ENCODE measurements around the gene KCNG1.

KCNG1 gene

DNA sequence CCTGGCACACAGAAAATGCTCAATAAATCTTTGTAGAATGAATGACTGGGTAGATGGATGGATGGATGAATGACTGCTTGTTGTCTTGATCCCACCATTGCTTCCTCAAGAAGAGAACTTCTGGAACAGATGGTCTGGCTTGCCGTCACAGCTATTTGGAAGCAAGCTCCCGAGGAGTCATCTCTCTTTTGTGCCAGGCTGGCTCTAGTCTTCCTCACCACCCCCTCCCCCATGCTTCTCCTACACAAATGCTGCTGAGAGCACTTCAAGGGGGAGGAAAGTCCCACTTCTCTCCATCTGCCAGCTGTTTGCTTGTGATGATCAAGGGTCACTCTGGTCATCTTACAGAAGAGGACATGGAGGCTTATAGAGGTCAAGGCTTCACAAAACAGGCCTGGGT is 11.6 kb upstream of the KCNG1 start:
- no peaks in the 10 kb centered on the region for H3K4me1 ChIP-seq (ENCODE audit: control insufficient read depth, low read depth, low read length)
- H3K4me3 ChIP-seq (ENCODE audit: low read length): no peak overlapping the region
- no peak overlapping the region for H3K27ac ChIP-seq (ENCODE audit: low read length)
- H3K36me3 ChIP-seq (ENCODE audit: control insufficient read depth, low read depth, low read length): no peaks in the 10 kb centered on the region
- H3K9ac ChIP-seq (ENCODE audit: low read length): no peak overlapping the region
- H3K9me3 ChIP-seq (ENCODE audit: control insufficient read depth, low read depth, low read length): no peaks in the 10 kb centered on the region
- H3K27me3 ChIP-seq (ENCODE audit: control insufficient read depth, insufficient read depth, low read length): peaks cover under 1% of the 10 kb centered on the region

DNA sequence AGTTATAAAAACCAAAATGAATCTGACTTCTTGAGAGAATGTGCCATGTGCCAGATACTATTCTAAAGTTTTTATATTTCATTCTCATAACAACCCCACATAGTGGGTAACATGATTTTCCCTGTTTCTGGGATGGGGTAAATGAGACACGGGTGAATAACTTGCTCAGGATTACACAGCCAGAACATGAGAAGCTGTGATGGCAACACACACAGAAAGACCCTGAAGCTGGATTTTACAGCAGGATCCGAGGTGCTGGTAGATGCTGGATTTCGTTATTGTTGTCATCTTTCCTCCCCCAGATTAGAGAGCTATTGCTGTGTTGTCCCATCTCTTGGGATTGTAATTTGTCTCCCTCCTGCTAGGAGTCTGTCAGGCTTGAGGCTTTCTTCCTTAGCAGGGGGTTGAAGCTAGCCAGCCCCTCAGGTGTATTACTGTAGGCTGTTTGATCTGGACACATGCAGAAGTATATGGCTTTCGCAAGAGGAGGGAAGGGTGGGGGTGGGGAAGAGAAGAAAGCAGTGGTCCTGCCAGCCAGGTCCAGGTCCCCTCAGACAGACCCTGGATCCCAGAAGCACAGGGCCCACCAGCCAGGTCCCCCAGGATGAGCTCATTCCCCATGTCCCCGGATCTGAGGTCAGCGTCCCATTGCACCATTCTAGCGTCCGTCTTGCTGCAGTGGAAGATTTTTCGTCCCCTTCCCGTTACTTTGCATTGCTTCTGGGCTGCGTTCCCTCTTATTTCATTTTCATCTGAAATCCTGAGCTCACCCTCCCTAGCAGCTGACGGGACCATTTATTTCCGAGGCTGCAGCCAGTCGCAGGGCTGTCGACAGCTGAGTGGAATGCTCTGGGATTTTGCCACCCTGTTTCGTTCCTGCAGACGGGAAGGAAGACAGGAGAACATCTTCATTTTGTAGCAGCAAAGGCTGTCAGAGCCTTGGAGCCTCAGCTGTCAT is 7.3 kb upstream of the KCNG1 start:
- Histone ChIP-seq H3K4me1 (ENCODE audit: control insufficient read depth, low read depth, low read length) (no peaks in the 10 kb centered on the region), H3K36me3 (ENCODE audit: control insufficient read depth, low read depth, low read length) (no peaks in the 10 kb centered on the region), H3K9me3 (ENCODE audit: control insufficient read depth, low read depth, low read length) (no peaks in the 10 kb centered on the region), H3K9ac (ENCODE audit: low read length) (no peak overlapping the region), H3K27me3 (ENCODE audit: control insufficient read depth, insufficient read depth, low read length) (peaks cover 15% of the 10 kb centered on the region), H3K27ac (ENCODE audit: low read length) (no peak overlapping the region), H3K4me3 (ENCODE audit: low read length) (no peak overlapping the region)

DNA sequence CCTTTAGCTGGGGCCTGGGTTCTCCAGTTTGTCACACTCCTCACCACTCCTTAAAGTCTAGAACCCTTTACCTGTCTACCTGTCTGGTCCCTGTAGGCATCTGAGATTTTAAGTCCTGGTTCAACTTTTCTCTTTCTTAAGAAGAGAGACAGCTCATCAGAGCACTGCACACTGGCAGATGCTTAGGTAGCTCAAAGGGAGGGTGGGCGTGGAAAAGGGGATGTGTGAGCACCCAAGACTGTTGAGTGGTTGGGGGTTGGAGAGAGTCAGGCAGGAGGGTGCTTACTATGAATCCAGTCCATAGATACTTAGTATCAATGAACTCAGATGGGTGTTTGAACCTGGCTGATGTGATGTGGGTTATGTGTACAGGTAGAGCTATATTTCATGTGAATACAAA is 6.6 kb upstream of the KCNG1 start:
- no peak overlapping the region for H3K9ac ChIP-seq (ENCODE audit: low read length)
- no peaks in the 10 kb centered on the region for H3K36me3 ChIP-seq (ENCODE audit: control insufficient read depth, low read depth, low read length)
- H3K27ac ChIP-seq (ENCODE audit: low read length): no peak overlapping the region
- no peaks in the 10 kb centered on the region for H3K4me1 ChIP-seq (ENCODE audit: control insufficient read depth, low read depth, low read length)
- H3K9me3 ChIP-seq (ENCODE audit: control insufficient read depth, low read depth, low read length): no peaks in the 10 kb centered on the region
- no peak overlapping the region for H3K4me3 ChIP-seq (ENCODE audit: low read length)
- peaks cover 20% of the 10 kb centered on the region for H3K27me3 ChIP-seq (ENCODE audit: control insufficient read depth, insufficient read depth, low read length)

DNA sequence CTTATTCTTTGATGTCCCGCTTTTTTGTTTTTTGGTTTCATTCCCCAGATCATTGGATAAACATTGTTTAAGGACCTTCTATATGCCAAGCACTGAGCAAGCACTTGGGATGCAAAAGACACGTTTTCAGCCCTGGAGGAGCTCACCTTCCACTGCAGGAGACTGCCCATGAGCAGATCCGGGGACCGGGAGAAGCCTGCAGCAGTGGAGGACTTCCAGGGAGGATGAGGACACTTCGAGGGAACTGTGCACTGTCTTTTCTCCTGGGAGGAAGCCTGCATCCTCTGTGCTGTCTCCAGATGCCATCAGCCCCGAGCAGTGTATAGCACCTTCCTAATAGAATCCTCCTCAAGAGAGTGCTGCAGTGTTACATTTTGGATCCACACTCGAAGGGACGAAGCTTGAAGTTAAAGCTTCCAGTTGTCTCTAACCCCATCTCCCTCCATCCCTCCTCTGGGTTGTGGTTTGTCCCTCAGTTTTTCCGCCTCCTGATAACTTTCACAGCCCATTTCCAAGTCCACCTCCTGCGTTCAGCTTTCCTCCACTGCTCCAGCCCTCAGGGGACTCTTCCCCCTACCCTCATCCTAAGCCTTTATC is 5.8 kb upstream of the KCNG1 start:
- no peaks in the 10 kb centered on the region for H3K36me3 ChIP-seq (ENCODE audit: control insufficient read depth, low read depth, low read length)
- H3K9ac ChIP-seq (ENCODE audit: low read length): no peak overlapping the region
- no peak overlapping the region for H3K4me3 ChIP-seq (ENCODE audit: low read length)
- peaks cover 2% of the 10 kb centered on the region for H3K4me1 ChIP-seq (ENCODE audit: control insufficient read depth, low read depth, low read length)
- no peaks in the 10 kb centered on the region for H3K9me3 ChIP-seq (ENCODE audit: control insufficient read depth, low read depth, low read length)
- no peak overlapping the region for H3K27ac ChIP-seq (ENCODE audit: low read length)
- H3K27me3 ChIP-seq (ENCODE audit: control insufficient read depth, insufficient read depth, low read length): peaks cover 29% of the 10 kb centered on the region

DNA sequence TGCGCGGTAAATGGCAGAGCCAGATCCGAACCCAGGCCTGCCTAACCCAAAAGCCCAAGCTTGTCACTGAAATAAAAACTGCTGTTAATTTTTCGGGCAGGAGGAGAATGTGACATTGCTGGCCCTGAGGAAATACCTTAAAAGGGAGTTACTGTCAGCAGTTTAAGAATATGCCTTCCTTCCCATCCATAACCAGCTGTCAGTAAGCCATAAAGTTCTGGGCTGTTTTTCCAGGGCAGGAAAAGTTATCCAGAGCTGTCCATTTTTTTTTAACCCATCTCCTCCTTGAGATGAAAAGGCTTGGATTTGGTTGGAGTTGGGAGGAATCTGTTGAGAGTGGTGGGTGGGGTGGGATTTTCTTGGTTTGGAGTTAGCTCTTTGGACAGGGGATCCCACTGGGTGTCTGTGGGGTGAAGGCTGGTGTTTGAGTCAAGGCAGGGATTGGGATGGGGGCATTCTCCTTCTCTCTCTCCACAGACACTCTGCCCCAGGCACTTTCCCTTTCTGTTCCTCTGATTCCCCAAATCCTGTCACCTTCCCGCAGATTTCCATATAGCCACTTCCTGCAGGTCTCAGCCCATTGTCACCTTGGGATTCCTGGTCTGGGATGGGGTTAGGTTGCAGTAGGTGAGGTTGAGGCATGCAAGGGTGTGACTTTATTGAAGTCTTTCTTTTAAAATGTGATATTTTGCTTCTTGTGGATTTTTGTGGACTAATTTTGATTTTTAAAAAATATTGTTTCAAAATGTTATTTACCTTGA is 4.3 kb upstream of the KCNG1 start:
- no peaks in the 10 kb centered on the region for H3K9me3 ChIP-seq (ENCODE audit: control insufficient read depth, low read depth, low read length)
- H3K36me3 ChIP-seq (ENCODE audit: control insufficient read depth, low read depth, low read length): no peaks in the 10 kb centered on the region
- peaks cover 6% of the 10 kb centered on the region for H3K4me1 ChIP-seq (ENCODE audit: control insufficient read depth, low read depth, low read length)
- H3K27ac ChIP-seq (ENCODE audit: low read length): no peak overlapping the region
- peaks cover 39% of the 10 kb centered on the region for H3K27me3 ChIP-seq (ENCODE audit: control insufficient read depth, insufficient read depth, low read length)
- H3K4me3 ChIP-seq (ENCODE audit: low read length): no peak overlapping the region
- no peak overlapping the region for H3K9ac ChIP-seq (ENCODE audit: low read length)

DNA sequence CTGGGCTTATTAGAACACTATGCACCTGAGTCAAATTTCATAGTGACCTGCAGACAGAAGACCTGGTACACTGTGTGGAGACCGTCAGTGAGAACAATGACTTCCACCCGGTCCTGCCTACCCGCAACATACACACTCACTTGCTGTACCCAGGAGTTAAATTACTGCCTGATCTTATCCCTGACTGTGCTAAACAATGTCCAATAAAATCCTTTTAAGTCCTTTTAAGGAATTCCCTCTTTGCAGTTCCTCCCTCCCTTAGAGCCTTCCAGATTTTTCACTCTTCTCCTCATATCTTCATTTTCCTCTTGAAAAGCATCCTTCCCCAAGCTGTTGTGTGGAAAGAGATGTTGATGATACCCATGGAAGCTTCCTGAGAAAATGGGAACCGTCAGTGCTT is 3.4 kb upstream of the KCNG1 start:
- no peaks in the 10 kb centered on the region for H3K9me3 ChIP-seq (ENCODE audit: control insufficient read depth, low read depth, low read length)
- peaks cover 16% of the 10 kb centered on the region for H3K4me1 ChIP-seq (ENCODE audit: control insufficient read depth, low read depth, low read length)
- peaks cover 49% of the 10 kb centered on the region for H3K27me3 ChIP-seq (ENCODE audit: control insufficient read depth, insufficient read depth, low read length)
- H3K9ac ChIP-seq (ENCODE audit: low read length): no peak overlapping the region
- no peak overlapping the region for H3K27ac ChIP-seq (ENCODE audit: low read length)
- no peaks in the 10 kb centered on the region for H3K36me3 ChIP-seq (ENCODE audit: control insufficient read depth, low read depth, low read length)
- H3K4me3 ChIP-seq (ENCODE audit: low read length): no peak overlapping the region

DNA sequence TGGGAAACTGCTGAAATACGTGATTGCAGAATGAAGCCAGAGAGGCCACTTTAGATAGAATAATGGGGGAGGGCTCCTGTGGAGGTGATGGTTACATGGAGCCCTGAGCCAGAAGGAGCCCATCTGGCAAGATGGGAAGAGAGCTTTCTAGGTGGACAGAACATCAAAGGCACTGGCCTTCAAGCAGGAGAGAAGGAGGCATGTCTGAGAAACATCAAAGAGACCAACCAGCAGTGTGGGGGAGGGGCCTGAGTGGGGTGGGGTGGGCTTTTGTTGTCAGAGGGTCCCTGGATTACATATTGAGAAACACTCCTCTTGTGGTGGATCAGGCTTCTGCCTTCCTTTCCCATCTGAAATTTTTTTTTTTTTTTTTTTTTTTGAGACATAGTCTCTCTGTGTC is 1.9 kb upstream of the KCNG1 start:
- Histone ChIP-seq H3K36me3 (ENCODE audit: control insufficient read depth, low read depth, low read length) (no peaks in the 10 kb centered on the region), H3K27me3 (ENCODE audit: control insufficient read depth, insufficient read depth, low read length) (peaks cover 63% of the 10 kb centered on the region), H3K4me3 (ENCODE audit: low read length) (no peak overlapping the region), H3K27ac (ENCODE audit: low read length) (no peak overlapping the region), H3K4me1 (ENCODE audit: control insufficient read depth, low read depth, low read length) (peaks cover 31% of the 10 kb centered on the region), H3K9ac (ENCODE audit: low read length) (no peak overlapping the region), H3K9me3 (ENCODE audit: control insufficient read depth, low read depth, low read length) (no peaks in the 10 kb centered on the region)

DNA sequence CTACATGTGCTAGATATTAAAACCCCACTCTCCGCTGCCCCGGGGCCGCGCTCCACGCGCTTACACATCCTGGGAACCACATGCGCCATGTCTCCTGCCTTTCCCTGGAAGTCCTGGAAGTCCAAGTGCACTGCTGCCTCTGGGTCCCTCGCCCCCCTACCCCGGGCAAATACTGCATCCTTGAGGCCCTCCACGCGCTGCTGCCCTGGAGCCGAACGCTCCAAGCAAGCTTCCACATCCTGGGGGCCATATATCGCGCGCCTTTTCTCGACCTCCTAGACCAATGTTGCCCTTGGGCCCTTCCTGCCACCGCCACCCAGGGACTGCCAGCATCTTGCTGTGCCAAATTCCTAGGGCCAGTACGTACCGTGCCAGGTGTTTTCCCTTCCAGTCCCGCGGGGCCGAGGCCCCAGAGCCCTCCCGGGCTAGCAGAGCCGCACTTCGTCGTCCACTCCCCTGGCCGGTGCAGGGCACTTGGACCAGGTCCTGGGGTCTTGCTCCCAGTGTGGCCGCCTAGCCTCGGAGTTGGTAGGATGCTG is 779 bp upstream of the KCNG1 start:
- H3K4me1 ChIP-seq (ENCODE audit: control insufficient read depth, low read depth, low read length): peaks cover 31% of the 10 kb centered on the region
- peak overlapping the region; percentile 61 for H3K4me3 ChIP-seq (ENCODE audit: low read length)
- no peaks in the 10 kb centered on the region for H3K9me3 ChIP-seq (ENCODE audit: control insufficient read depth, low read depth, low read length)
- H3K27ac ChIP-seq (ENCODE audit: low read length): no peak overlapping the region
- no peak overlapping the region for H3K9ac ChIP-seq (ENCODE audit: low read length)
- no peaks in the 10 kb centered on the region for H3K36me3 ChIP-seq (ENCODE audit: control insufficient read depth, low read depth, low read length)
- peaks cover 55% of the 10 kb centered on the region for H3K27me3 ChIP-seq (ENCODE audit: control insufficient read depth, insufficient read depth, low read length)

DNA sequence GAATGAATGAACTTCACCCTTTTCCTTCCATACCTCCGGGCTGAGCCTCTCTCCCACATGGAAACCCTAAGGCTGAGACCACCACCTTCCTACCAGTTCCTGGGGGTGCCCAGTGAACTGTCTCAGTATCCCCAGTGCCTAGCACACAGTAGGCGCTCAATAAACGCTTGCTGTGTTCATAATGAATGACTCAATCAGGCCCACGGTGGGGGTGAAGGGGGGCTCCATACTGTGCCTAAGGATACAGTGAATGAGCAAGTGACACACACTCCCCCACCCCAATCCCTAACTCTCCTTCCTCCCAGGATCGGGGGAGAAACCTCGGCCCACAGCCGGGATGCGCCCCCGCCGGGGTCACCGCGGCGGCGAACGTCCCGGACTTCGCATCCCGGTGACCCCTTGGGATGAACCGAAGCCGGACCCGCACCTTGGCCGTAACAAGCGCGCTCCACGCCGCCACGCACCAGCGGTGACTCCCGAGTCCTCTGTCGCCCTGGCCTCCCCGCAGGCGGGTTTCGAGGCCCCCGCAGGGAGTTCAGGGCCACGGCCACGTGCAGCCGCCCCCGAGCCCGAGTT is 592 bp downstream of the KCNG1 start:
- H3K27me3 ChIP-seq (ENCODE audit: control insufficient read depth, insufficient read depth, low read length): peaks cover 52% of the 10 kb centered on the region
- H3K9ac ChIP-seq (ENCODE audit: low read length): peak overlapping the region; percentile 45
- no peaks in the 10 kb centered on the region for H3K9me3 ChIP-seq (ENCODE audit: control insufficient read depth, low read depth, low read length)
- H3K4me1 ChIP-seq (ENCODE audit: control insufficient read depth, low read depth, low read length): peaks cover 31% of the 10 kb centered on the region
- peak overlapping the region; percentile 61 for H3K4me3 ChIP-seq (ENCODE audit: low read length)
- H3K27ac ChIP-seq (ENCODE audit: low read length): no peak overlapping the region
- H3K36me3 ChIP-seq (ENCODE audit: control insufficient read depth, low read depth, low read length): no peaks in the 10 kb centered on the region

DNA sequence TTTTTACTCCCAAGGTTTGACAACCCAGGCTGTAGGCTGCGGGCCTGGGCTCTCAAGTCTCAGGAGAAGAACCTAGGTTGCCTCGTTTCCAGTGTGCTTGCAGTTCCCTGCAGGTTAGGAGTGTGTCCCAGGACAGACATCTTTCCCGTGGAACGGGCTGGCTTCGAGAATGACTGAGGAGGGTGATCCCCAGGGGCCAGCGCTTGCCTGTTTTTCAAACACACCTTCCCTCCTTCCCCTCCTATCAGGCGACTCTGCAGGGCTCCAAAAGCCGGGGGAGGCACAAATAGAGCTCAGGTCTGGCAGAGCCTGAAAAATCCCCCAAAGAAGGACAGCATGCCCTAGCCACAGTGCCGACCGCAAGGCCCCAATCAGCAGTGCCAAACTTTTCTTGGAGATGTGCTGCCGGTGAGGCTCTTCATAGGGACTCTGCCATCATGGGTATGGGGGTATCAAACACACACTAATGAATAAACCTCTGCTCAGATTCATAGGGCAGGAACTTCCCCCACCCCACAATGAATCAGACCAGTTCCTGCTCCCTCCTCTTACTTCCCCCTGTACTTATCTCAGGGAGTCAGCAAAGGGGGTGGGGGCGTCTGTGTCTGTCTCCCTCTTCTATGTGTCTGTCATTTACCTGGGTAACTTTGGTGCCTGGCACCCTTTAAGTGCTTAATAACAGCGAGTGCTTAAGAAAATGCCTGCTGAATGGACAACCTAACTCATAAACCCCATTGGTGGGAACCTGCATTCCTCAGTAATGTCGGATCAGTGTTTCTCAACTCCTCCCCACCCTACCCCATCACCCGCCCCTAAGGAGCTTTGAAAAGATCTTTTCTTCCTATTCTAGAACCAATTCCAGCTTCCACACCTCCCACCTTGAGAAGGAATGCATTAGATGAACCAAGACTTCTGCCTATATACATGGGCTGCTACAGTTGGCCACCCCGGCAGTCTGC is 1.6 kb downstream of the KCNG1 start:
- Histone ChIP-seq H3K9me3 (ENCODE audit: control insufficient read depth, low read depth, low read length) (no peaks in the 10 kb centered on the region), H3K27ac (ENCODE audit: low read length) (no peak overlapping the region), H3K4me3 (ENCODE audit: low read length) (peak overlapping the region; percentile 61), H3K9ac (ENCODE audit: low read length) (no peak overlapping the region), H3K36me3 (ENCODE audit: control insufficient read depth, low read depth, low read length) (no peaks in the 10 kb centered on the region), H3K27me3 (ENCODE audit: control insufficient read depth, insufficient read depth, low read length) (peaks cover 52% of the 10 kb centered on the region), H3K4me1 (ENCODE audit: control insufficient read depth, low read depth, low read length) (peaks cover 31% of the 10 kb centered on the region)
